ENCODE results near the gene SLC44A1. TPM values are rescaled to one million over a fixed set of nuclear protein-coding genes. Genes with fewer than 3 reads are reported as not detected.

The SLC44A1 gene
- total and polyA plus RNA-seq, 12 donors, result 6.1 to 29.0 (median 17.8) TPM

GRCh38 chr9:105216440-105217178 is 27.8 kb upstream of the SLC44A1 start:
- Histone ChIP-seq H3K27ac (no peak overlapping the region), H3K4me1 (peaks cover 0 to 13% (median 0%) of the 10 kb centered on the region in 9 donors), H3K4me3 (no peak overlapping the region), H3K27me3 (no peaks in the 10 kb centered on the region), H3K36me3 (no peaks in the 10 kb centered on the region), H3K9me3 (no peaks in the 10 kb centered on the region)
- TF ChIP-seq, protein P1, sequence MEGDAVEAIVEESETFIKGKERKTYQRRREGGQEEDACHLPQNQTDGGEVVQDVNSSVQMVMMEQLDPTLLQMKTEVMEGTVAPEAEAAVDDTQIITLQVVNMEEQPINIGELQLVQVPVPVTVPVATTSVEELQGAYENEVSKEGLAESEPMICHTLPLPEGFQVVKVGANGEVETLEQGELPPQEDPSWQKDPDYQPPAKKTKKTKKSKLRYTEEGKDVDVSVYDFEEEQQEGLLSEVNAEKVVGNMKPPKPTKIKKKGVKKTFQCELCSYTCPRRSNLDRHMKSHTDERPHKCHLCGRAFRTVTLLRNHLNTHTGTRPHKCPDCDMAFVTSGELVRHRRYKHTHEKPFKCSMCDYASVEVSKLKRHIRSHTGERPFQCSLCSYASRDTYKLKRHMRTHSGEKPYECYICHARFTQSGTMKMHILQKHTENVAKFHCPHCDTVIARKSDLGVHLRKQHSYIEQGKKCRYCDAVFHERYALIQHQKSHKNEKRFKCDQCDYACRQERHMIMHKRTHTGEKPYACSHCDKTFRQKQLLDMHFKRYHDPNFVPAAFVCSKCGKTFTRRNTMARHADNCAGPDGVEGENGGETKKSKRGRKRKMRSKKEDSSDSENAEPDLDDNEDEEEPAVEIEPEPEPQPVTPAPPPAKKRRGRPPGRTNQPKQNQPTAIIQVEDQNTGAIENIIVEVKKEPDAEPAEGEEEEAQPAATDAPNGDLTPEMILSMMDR (IDR thresholded peaks at IDR 0.05), result no peak
- ATAC-seq, result peak; percentile 21 to 86 (median 54)
- DNase-seq, result peak; percentile 16 to 23
- 30 to 34% methylated on average over 4 of the region's 4 CpGs for WGBS, 2 donors
- intact Hi-C loops (cut with DNase I), result no loop called here

DNA sequence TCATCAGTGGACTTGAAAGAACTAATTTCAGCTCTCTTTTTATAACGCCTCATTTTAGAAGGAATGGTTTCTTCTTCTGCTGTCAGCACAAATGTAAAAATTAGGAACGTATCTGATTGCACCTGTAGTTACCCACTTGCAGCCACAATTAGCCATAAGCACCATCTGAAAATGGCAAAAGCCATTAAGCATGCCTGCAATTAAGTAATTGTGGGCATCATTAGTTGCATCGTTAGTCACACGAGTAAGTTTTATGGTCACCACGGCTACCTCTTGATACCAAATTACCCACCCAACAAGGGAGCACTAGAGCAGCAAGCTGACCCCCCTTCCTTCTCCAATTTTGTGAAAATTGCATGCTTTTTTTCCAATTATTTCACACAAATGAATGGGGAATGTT is 25.8 kb upstream of the SLC44A1 start:
- intact Hi-C loops (cut with DNase I), result no loop called here
- Histone ChIP-seq H3K9me3 (peaks cover 0 to 20% (median 8%) of the 10 kb centered on the region in 11 donors), H3K27me3 (no peaks in the 10 kb centered on the region), H3K4me1 (peaks cover 0 to 13% (median 0%) of the 10 kb centered on the region in 9 donors), H3K36me3 (no peaks in the 10 kb centered on the region), H3K27ac (no peak overlapping the region), H3K4me3 (no peak overlapping the region)
- ATAC-seq (no peak), DNase-seq (no peak)
- 92% methylated on average over 5 of the region's 5 CpGs for WGBS, 2 donors
- TF ChIP-seq, protein P1 (IDR thresholded peaks at IDR 0.05), result no peak

DNA sequence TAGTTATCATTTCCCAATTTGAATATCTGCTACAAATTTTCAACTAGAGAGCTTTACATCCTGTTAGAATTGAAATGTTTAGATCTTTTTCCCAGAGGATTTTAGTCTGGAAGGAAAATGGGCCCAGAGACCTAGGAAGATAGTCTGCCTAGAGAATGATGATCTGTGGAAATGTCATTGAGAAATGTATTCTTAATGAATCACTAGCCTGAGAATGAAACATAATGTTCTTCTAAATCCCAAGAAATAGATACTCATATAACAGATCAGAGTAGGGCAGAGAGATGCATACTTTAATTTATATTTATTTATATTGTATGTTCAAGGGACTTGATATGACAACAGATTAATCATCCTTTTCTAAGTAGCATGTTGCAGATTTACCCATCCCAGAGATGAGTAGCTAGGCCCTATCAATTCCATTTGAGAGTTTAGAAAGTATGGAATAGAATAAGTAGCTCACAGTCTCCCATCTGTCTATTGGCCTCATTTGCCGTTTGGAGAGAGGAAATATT is 25.1 kb upstream of the SLC44A1 start:
- Histone ChIP-seq H3K9me3 (peaks cover 0 to 27% (median 15%) of the 10 kb centered on the region in 11 donors), H3K27ac (no peak overlapping the region), H3K36me3 (no peaks in the 10 kb centered on the region), H3K4me3 (no peak overlapping the region), H3K27me3 (no peaks in the 10 kb centered on the region), H3K4me1 (peaks cover 0 to 13% (median 0%) of the 10 kb centered on the region in 9 donors)
- intact Hi-C loops (cut with DNase I), result no loop called here
- TF ChIP-seq, protein P1 (IDR thresholded peaks at IDR 0.05), result no peak
- DNase-seq (no peak), ATAC-seq (no peak)
- 54 to 67% methylated on average over 1 of the region's 1 CpG for WGBS, 2 donors

GRCh38 chr9:105220451-105220850 is 24.0 kb upstream of the SLC44A1 start:
- TF ChIP-seq, protein P1 (IDR thresholded peaks at IDR 0.05), result no peak
- Histone ChIP-seq H3K27me3 (no peaks in the 10 kb centered on the region), H3K36me3 (no peaks in the 10 kb centered on the region), H3K27ac (no peak overlapping the region), H3K9me3 (peaks cover 0 to 37% (median 19%) of the 10 kb centered on the region in 11 donors), H3K4me1 (peaks cover 0 to 13% (median 0%) of the 10 kb centered on the region in 9 donors), H3K4me3 (no peak overlapping the region)
- no peak for DNase-seq
- 87 to 93% methylated on average over 3 of the region's 3 CpGs for WGBS, 2 donors
- no peak for ATAC-seq
- intact Hi-C loops (cut with DNase I), result no loop called here
